Retinal pigment epithelial cell (primary cell): ENCODE data around the gene AIPL1.

Source experiments
- DNase-seq: peaks from one replicate; pipeline ENCODE4 v3.0.0-alpha.2; 2010; ENCODE audit warnings: low read depth
- H3K4me3 ChIP-seq: 2 replicates; pipeline ENCODE4 v1.5.1; 2011; ENCODE audit warnings: mild to moderate bottlenecking, low read length, control low read depth, moderate library complexity
- TF ChIP-seq, protein P1 (sequence below): conservative IDR thresholded peaks from 2 replicates; pipeline ENCODE4 v1.5.1; 2011; ENCODE audit warnings: low read depth, low read length, control low read depth, inconsistent platforms

Gene AIPL1

GRCh38 chr17:6413065-6413464 is 21.9 kb downstream of the AIPL1 start:
- no peak overlapping the region for H3K4me3 ChIP-seq
- peak; percentile 28 for DNase-seq
- TF ChIP-seq, protein P1, sequence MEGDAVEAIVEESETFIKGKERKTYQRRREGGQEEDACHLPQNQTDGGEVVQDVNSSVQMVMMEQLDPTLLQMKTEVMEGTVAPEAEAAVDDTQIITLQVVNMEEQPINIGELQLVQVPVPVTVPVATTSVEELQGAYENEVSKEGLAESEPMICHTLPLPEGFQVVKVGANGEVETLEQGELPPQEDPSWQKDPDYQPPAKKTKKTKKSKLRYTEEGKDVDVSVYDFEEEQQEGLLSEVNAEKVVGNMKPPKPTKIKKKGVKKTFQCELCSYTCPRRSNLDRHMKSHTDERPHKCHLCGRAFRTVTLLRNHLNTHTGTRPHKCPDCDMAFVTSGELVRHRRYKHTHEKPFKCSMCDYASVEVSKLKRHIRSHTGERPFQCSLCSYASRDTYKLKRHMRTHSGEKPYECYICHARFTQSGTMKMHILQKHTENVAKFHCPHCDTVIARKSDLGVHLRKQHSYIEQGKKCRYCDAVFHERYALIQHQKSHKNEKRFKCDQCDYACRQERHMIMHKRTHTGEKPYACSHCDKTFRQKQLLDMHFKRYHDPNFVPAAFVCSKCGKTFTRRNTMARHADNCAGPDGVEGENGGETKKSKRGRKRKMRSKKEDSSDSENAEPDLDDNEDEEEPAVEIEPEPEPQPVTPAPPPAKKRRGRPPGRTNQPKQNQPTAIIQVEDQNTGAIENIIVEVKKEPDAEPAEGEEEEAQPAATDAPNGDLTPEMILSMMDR: peak; percentile 58

DNA sequence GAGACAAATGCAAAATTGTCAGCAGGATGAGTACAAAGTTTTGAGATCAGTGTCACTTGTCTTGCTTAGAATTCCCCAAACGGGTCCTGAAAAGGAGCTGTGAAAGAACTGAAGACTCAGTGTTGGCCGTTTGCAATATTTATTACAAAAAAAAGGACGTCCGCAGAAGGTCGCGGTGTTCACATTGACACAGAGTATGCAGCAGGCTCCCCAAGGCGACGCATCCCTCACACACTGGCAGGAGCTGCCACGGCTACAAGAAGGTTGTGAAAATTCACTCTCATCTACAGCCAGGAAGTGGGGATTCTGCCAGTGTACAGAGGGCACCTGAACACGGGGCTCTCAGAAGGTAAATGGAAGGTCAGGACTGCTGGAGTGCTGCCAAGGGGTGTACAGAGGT is 26.2 kb downstream of the AIPL1 start:
- no peak for DNase-seq
- no peak overlapping the region for H3K4me3 ChIP-seq
- TF ChIP-seq, protein P1: no peak

DNA sequence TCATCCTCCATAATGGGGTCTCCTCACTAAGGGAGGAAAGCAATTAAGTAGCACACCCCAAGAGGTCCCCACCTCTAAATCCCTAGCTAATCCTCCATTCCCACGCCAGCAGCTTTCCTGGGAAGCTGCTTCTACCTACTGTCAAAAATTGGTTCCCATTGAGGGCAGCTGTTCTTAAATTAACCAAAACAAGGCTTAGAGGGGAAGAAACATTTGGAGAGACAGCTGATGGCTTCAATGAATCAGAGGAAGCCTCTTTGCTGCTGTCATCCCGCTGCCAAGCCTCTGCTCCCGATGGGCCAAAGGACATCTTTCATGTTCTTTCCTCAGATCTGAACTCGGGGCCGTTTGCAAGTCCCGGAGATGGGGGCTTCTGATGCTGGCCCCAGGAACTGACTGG is 26.6 kb downstream of the AIPL1 start:
- H3K4me3 ChIP-seq: no peak overlapping the region
- TF ChIP-seq, protein P1: no peak
- no peak for DNase-seq

- no peak for DNase-seq
Observed at GRCh38 chr17:6402258-6402657, 32.7 kb downstream of the AIPL1 start.

DNA sequence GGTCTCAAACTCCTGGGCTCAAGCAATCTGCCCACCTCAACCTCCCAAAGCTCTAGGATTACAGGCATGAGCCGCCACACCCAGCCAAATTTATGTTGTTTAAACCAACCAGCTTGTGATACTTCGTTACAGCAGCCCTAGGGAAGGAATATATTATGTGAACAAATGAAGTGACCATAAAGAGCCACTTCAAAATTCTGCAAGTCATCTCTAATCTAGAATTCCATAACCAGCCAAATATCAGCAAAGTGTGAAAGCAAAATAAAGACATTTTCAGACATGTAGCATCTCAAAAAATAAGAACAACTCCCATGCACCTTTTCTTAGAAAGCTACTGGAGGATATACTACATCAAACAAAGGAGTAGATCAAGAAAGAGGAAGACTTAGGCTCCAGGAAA is 36.0 kb downstream of the AIPL1 start:
- TF ChIP-seq, protein P1: no peak
- DNase-seq: no peak
- no peak overlapping the region for H3K4me3 ChIP-seq

More at GRCh38 chr17:6402258-6402657, 32.7 kb downstream of the AIPL1 start:
- no peak overlapping the region for H3K4me3 ChIP-seq
- TF ChIP-seq, protein P1: no peak

GRCh38 chr17:6394055-6394606 is 40.8 kb downstream of the AIPL1 start:
- TF ChIP-seq, protein P1: no peak
- DNase-seq: no peak
- H3K4me3 ChIP-seq: no peak overlapping the region

DNA sequence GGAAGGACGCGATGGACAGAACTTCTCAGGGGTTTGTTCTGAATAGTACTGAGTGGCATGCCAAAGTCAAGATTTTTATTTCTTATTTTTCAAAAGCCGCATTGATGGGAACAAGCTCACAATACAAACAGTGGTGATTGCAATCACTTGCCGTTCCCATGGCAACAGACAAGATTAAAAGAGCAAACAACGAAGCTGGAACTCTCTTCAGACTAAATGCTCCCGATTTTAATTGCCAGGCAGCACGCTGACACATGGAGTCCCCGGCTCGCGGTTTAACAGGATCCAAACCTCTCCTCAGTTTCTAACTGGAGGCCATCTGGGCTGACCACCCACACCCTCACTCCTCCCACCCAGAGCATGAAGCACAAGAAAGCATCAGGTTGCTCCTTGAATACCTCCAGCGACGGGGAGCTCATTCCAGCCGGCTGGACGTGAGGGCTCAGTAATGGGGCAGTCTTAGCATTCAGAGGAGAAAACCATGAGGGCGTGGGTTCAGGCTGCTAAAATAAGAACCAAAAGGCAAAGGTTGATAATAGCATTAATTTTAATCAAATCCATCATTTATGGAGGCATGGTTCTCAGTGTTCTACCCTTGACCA is 41.5 kb downstream of the AIPL1 start:
- DNase-seq: no peak
- TF ChIP-seq, protein P1: no peak
- H3K4me3 ChIP-seq: no peak overlapping the region
